Activated CD4-positive, CD25-positive, alpha-beta regulatory T cell (primary cell): Measurements from ENCODE around the gene BRAT1.
A peak's percentile ranks its signal among the peaks of the same experiment; 100 is the strongest.

Source experiments
- DNase-seq, 4 experiments: peaks; one replicate each; lab custom pipeline; 2025; lab: John Stamatoyannopoulos, UW

BRAT1 gene

DNA sequence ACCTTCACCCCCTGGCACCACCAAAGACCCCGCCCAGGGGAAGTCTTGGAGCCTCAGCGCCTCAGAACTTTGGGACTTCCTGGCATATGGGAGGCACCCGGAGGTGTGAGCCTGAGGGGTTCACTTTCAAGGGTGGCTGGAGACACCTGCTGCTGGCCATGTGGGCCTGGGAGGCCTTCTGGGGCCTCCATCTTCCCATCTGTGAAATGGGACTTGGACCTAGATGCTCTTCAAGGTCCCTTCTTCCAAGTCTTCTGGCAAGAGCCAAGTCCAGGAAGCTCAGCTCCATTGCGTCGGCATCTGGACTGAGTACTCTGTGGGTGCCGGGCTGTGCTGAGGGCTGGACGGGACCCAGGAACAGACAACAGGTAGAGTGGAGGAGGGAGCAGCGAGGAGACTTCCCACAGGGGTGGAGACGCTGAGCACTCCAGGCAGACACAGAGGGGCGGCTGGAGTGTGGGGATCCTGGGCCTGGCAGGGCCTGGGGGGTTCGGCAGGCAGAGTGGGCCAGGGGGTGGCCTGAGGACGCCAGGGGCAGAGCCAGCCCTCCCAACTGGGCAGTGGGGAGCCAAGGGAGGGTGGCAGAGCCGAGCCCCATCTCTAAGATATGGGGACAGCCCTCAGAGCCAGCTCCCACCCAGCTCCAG lies 45.1 kb downstream of the BRAT1 start:
- no peak for DNase-seq

GRCh38 chr7:2509298-2509906 lies 45.9 kb downstream of the BRAT1 start:
- DNase-seq: no peak

DNA sequence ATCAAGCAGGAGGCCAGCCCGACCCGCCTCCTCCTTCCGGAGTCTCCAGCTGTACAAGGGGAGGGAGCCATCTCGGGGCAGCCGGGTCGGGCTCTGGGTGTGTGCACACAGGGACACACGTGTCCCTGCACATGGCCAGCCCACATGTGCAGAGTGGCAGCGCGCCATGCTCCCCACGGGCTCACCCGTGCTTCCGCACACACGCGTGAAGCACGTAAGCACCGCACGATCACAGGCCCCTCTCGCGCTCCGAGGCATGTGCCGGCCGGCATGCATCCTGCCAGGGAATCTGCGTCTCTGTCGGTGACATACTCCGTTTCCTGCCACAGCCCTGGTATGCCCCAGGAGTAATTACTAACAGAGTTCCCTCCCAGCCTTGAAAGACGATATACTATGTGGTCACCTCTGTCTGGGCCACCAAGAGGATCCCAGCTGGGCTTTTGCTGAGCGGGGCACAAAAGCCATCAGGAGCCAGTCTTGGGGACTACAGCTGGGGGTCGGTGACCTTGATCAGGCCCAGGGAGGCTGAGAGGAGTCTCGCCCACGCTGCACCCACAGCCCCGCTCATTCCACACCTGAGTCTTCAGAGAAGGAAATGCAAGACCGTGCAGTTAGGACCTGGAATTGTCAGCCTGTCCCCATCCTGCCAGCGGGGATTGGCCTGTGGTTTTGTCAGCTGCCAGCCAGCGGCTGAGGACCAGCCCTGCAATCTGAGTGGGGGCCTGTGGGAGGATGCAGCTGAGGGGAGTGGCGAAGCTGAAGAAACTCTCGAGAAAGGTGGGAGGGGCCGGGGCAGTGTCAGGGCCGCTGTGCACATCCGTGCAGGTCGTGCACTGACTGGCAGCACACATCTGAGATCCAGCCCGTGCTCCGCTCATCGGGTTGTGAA lies 46.8 kb downstream of the BRAT1 start:
- DNase-seq: peak; percentile 29 to 78 (median 54)

DNA sequence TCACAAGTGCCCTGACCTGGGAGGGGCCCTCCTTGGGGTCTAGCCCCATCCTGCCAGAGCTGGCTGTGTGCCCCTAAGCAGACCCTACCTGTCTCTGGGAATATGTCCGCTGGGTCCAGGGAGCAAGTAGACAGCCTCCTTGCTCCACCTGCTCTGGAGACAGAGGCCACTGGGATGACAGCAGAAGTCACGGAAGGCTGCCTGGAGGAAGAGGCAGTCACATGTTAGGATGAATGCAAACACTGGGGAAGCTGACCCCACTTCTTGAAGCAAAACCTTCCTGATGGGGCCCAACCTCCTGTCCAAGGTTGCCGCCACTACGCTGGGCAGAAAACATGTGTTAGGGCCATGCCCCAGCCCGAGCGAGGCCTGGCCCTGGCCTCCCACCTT lies 47.4 kb downstream of the BRAT1 start:
- no peak for DNase-seq

- DNase-seq: no peak
Observed at GRCh38 chr7:2507208-2507916, 48.0 kb downstream of the BRAT1 start.

DNA sequence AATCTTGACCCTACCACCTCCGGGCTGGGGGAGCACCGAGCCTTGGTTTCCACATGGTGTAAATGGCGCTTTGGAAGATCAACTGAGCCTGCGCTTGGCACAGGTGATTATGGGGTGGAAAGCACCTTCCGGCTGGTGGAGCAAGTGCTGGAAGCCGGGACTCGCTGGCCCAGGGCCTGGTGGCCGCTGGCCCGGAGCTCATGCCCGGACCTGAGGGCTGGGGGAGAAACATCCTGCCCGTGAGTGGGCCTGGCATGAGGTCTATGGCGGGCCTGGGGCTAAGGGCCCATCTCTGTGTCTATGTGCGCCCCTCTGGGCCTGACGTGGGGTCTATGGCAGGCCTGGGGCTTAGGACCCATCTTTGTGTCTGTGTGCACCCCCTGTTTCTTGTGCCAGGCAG lies 49.9 kb downstream of the BRAT1 start:
- DNase-seq: no peak

GRCh38 chr7:2504889-2505375 lies 50.4 kb downstream of the BRAT1 start:
- DNase-seq: no peak

DNA sequence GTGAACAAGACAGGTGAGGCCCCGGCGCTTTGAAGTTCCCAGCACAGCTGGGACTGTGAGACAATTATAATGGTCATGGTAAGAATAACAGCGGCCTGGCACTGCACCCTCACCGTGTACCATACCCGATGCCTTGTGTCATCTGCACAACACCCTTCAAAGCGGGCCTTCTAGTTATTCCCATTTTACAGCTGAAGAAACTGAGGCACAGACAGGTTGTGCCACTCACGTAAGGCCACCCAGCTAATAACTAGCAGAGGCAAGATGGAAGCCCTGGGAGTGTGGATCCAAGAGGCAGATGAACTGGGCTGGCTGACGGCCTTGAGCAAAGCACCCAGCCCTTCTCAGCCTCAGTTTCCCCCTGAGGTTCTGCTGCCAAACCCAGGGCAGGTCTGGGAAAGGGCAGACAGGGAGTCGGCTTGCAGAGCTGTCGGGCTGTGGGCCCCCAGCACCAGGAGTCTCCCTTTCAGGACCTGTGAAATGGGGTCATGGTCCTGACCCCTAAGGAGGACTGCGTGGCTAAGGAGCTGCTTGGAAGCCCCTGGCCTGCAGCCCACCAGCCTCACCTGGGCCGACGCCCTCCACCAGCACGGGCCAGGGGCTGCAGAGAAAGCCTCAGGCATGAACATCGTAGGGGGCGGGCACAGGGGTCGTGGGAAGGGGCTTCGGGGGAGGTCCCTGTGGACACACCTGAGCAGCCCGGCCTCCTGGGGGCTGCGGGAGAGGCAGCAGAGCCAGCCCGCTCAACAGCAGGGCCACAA lies 51.0 kb downstream of the BRAT1 start:
- DNase-seq: no peak

GRCh38 chr7:2503056-2503941 lies 52.0 kb downstream of the BRAT1 start:
- no peak for DNase-seq

- no peak for DNase-seq
Observed at GRCh38 chr7:2502647-2502966, 52.7 kb downstream of the BRAT1 start.

DNA sequence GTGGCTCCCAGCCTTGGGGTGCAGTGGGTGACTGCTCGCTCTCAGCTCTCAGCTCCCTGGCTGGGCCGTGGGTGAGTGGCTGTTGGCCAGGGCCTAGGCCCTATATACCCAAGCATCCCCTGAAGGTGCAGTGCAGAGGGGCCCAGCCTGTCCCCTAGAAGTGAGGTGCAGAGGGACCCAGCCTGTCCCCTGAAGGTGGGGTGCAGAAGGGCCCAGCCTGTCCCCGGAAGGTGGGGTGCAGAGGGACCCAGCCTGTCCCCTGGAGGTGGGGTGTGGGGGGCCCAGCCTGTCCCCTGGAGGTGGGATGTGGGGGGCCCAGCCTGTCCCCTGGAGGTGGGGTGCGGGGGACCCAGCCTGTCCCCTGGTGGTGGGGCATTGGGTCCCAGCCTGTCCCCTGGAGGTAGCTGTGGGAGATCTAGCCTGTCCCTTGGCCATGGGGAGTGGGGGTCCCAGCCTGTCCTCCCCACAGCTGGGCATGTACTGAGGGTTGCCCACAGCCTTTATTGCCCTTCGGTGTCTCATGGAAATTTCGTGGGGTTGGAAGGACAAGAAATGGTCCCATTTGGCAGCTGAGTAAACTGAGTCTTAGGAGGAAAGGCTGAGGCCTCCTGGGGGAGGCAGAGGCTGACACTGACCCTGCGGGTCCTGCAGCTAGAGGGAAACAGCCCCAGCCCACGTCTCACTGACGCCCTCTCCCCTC lies 53.2 kb downstream of the BRAT1 start:
- no peak for DNase-seq

- DNase-seq: no peak
Observed at GRCh38 chr7:2500701-2501100, 54.6 kb downstream of the BRAT1 start.

- DNase-seq: no peak
Observed at GRCh38 chr7:2499719-2500430, 55.4 kb downstream of the BRAT1 start.

DNA sequence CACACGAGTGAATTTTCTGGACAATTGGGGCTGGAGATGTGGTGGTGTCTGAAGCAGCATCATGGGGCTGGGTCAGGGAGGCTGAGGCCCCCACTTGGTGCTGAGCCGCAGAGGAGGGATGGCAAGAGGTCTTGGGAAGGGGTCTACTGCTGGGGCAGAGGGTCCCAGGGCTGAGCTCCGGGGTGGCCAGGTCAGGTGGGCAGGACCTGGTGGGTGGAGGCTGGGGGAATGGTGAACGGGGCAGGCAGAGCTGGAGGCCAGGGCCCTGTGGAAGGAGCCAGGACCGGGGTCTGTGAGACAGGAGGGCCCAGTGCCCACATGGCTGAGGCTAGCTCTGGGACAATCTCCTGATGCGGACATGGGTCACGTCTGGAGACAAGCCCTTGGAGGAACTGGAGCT lies 56.1 kb downstream of the BRAT1 start:
- DNase-seq: no peak

GRCh38 chr7:2498708-2499107 lies 56.6 kb downstream of the BRAT1 start:
- no peak for DNase-seq

DNA sequence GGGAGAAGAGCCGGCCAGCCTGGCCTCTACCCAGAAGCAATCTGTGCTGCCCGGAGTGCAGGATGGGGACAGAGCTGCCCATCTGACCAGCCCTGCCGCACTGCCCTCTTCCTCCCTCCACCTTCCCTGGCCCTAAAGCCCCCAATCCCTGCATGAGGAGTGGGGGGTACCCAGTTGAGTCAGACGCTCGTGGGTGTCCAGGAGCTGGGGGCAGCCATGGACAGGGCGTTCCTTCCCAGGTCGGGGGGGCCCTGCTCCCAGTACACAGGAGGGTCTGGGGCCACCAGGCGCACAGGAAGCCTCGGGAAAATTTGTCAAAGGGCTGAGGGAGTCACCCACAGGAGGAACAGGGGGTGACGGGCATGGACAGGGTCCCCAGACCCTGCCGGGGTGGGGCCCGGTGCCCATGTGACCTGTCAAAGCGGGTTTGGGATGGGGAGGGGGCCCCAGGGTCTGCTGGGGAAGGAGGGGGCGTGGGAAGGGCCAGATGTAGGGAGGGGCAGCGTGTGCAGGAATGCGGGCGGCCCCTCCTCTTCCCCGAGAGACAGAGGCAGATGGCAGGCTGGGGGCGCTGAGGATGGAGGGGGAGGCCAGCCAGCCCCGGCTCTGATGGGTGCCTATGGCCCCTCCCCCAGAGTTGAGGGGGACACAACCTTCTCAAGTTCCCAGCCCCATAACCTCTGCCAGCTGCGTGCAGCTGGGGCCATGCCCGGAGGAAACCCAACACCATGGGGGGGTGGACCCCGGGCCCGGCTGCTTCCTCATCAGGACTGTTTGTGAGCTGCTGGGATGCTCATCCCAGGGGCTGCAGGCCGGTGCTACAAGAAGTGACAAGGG lies 57.6 kb downstream of the BRAT1 start:
- no peak for DNase-seq

DNA sequence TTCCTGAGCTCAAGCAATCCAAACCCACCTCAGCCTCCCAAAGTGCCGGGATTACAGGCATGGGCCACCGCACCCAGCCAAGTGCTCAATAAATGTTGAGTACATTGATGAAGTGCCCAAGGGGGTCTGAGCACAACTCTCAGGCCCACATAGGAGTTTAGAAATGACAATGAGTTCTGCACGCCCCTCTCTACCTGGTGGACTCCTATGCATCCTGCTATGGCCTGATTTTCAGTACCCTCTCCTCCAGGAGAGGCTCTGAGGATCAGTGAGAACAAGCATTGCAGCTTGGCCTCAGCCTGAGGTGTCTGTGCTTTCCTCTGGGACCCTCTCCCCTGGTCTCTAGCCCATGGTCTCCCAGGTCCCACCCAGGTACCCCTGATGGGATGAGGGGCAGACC lies 58.3 kb downstream of the BRAT1 start:
- DNase-seq: no peak

DNA sequence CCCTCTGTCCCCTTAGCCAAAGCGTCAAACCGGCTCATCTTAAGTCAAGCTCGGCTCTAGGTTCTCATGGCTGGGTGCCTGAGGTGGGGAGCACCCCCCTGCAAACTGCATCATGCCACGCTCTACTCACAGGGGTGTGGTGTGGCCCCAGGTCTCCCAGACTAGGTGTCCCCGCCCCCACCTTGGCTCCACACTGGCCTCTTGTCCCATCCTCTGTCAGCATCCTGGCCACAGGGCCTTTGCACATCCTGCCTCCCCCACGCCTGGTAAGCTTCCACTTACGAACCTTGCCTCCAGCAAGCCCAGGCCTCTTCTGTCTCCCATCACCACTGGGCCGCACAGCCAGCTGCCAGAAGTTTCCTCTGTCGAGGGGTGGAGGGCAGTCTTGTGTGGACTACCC lies 58.9 kb downstream of the BRAT1 start:
- DNase-seq: no peak
